Measurements from ENCODE around the gene SPON1. TPM values are rescaled to one million over a fixed set of nuclear protein-coding genes. Genes with fewer than 3 reads are reported as not detected.

SPON1 gene
- total and polyA plus RNA-seq, 2 of the 8 experiments (the other 6 are each of a cell fraction or from before 2014, with no cell fraction given): 1.5 to 5.4 TPM

DNA sequence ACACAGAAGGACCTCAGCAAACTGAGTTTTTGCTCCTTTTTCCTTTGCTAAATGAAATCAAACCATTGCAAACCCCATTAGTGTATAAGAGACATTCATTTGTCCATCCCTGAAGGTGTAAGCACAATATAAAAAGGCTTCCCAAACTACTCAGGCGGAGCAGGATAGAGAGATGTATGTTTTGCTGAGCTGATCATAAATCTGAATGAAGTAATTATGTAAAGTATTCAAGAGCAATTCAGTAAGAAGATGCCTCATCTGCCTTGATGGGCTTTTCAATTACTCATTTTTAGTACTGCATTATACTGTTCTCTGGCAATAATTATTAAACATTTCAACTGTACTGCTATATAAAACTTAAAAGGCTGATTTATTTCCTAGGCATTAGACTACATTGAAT, 65.0 kb downstream of the SPON1 start:
- Histone ChIP-seq H2BK120ac (replicated peaks; ENCODE audit: low read depth, low read length) (no peak overlapping the region), H3K36me3 (ENCODE audit: control insufficient read depth in 2 of 4, insufficient read depth in 4 of 4, low read length in 3 of 4) (no peaks in the 10 kb centered on the region), H3K9me3 (ENCODE audit: insufficient read depth in 2 of 2, low read depth in 1 of 2, low read length in 1 of 2) (no peaks in the 10 kb centered on the region), H4K20me1 (replicated peaks in 1 of 2; ENCODE audit: control insufficient read depth in 1 of 2, insufficient read depth in 2 of 2, low read length in 2 of 2) (no peaks in the 10 kb centered on the region), H2BK20ac (ENCODE audit: low read length) (no peak overlapping the region), H2BK15ac (ENCODE audit: low read length) (no peak overlapping the region), H3K27me3 (replicated peaks in 1 of 4; ENCODE audit: control insufficient read depth in 3 of 4, extremely low read depth in 1 of 4, insufficient read depth in 3 of 4, low read length in 3 of 4) (no peaks in the 10 kb centered on the region), H2BK5ac (ENCODE audit: low read depth, low read length) (no peak overlapping the region), H3K23ac (ENCODE audit: insufficient read length) (no peak overlapping the region), H2BK12ac (ENCODE audit: low read depth, low read length) (no peak overlapping the region), H4K5ac (ENCODE audit: insufficient read length, low read depth, low read length) (no peak overlapping the region), H3K23me2 (ENCODE audit: low read depth, low read length) (no peaks in the 10 kb centered on the region), H3K14ac (ENCODE audit: insufficient read length) (no peak overlapping the region), H3K4me2 (ENCODE audit: insufficient read depth in 1 of 2, low read depth in 2 of 2, low read length in 2 of 2) (no peak overlapping the region), H2AFZ (ENCODE audit: low read length) (no peak overlapping the region), H3K4me3 (ENCODE audit: extremely low read depth in 1 of 4, insufficient read depth in 2 of 4, low read depth in 3 of 4, low read length in 4 of 4) (no peak overlapping the region), H4K91ac (replicated peaks; ENCODE audit: insufficient read length, low read length) (no peak overlapping the region), H4K8ac (ENCODE audit: extremely low read depth, insufficient read depth, low read length) (no peak overlapping the region), H3K79me2 (ENCODE audit: control insufficient read depth in 1 of 2, insufficient read depth in 2 of 2, low read length in 2 of 2) (no peaks in the 10 kb centered on the region), H3K4me1 (replicated peaks in 1 of 4; ENCODE audit: control insufficient read depth in 3 of 4, insufficient read depth in 4 of 4, low read length in 3 of 4) (peaks cover 0 to 4% (median 0%) of the 10 kb centered on the region in 4 experiments; a peak in 2 of 7 replicates), H3K27ac (ENCODE audit: low read depth, low read length) (no peak overlapping the region), H3K18ac (ENCODE audit: extremely low read depth, low read length) (no peak overlapping the region), H3K56ac (replicated peaks; ENCODE audit: insufficient read length, low read depth, low read length) (no peak overlapping the region), H3K79me1 (ENCODE audit: low read depth, low read length) (no peaks in the 10 kb centered on the region), H3K9ac (replicated peaks in 1 of 4; ENCODE audit: extremely low read depth in 1 of 4, low read depth in 3 of 4, low read length in 3 of 4) (no peak overlapping the region), H2AK5ac (ENCODE audit: low read depth, low read length) (no peak overlapping the region), H3K4ac (replicated peaks; ENCODE audit: insufficient read length, low read depth, low read length) (no peak overlapping the region)
- TF ChIP-seq GABPA (IDR thresholded peaks at IDR 0.05; ENCODE audit: borderline replicate concordance, insufficient read depth, low read length): no peak
- TF ChIP-seq TAF7 (optimal IDR thresholded peaks at IDR 0.05; ENCODE audit: borderline replicate concordance, low read depth, low read length): no peak
- no peak for TF ChIP-seq EP300 (IDR thresholded peaks at IDR 0.05; ENCODE audit: borderline replicate concordance in 1 of 2, low read depth in 2 of 2, low read length in 2 of 2)
- no peak for TF ChIP-seq HDAC6 (IDR thresholded peaks at IDR 0.05; ENCODE audit: low read depth, low read length)
- TF ChIP-seq CREB1 (IDR thresholded peaks at IDR 0.05): no peak
- TF ChIP-seq JUN (IDR thresholded peaks at IDR 0.05; ENCODE audit: low read depth, low read length): no peak
- no peak for TF ChIP-seq CHD1 (IDR thresholded peaks at IDR 0.05; ENCODE audit: low read depth, low read length)
- ChIA-PET CTCF (ENCODE audit: partially characterized antibody) (interaction anchor here (1.2 kb wide), 1 partner anchor 9 kb away, joined by 4 read pairs; no protein-coding TSS in a partner anchor), POLR2A (ENCODE audit: partially characterized antibody) (no interaction called here)
- WGBS, 2 experiments (ENCODE audit: extremely low coverage in 1 of 2, insufficient coverage in 1 of 2, insufficient read length in 1 of 2, insufficient replicate concordance in 2 of 2, low coverage in 1 of 2, low lambda C conversion rate in 2 of 2, missing lambda C conversion rate in 1 of 2): 93% methylated on average over 1 of the region's 1 CpG; no CpG with 5 or more reads in 1 of the 2 experiments
- DNase-seq (ENCODE audit: low read depth in 1 of 2, low spot score in 2 of 2) (no peak), FAIRE-seq (no peak)
